Activated B cell treated with CpG ODN at 0.5 μM for 24 hours (primary cell): Measurements from ENCODE around the gene SLC2A4RG. TPM values are rescaled to one million over a fixed set of nuclear protein-coding genes. Genes with fewer than 3 reads are reported as not detected.

ENCODE experiments used
- ATAC-seq: fragments of 200-7000 bp; cut with Tn5 transposase; one replicate; pipeline ENCODE4 v1.10.0; 2021; ENCODE audit warnings: low read depth, mild to moderate bottlenecking, moderate library complexity
- CTCF ChIA-PET: fragments of 350-600 bp; sonication (Branson Sonifier 250); formaldehyde crosslinking; loops from one replicate; lab custom pipeline; 2021; ENCODE audit warnings: antibody characterized with exemption; lab: Charles Lee
- POLR2A ChIA-PET: fragments of 350-600 bp; sonication (Branson Sonifier 250); formaldehyde crosslinking; loops from one replicate; lab custom pipeline; 2021; ENCODE audit warnings: antibody characterized with exemption; lab: Charles Lee
- DNase-seq: peaks from one replicate; pipeline ENCODE4 v3.0.0; 2022
- H3K27ac Mint-ChIP-seq: one replicate; pipeline ENCODE4 v1.8.0; 2020; ENCODE audit warnings: mixed read lengths
- H3K27me3 Mint-ChIP-seq: one replicate; pipeline ENCODE4 v1.8.0; 2021; ENCODE audit warnings: mixed read lengths
- H3K36me3 Mint-ChIP-seq: one replicate; pipeline ENCODE4 v1.8.0; 2021; ENCODE audit warnings: low read depth, mixed read lengths
- H3K4me1 Mint-ChIP-seq: one replicate; pipeline ENCODE4 v1.8.0; 2021; ENCODE audit warnings: mixed read lengths
- H3K4me3 Mint-ChIP-seq: one replicate; pipeline ENCODE4 v1.8.0; 2020; ENCODE audit warnings: mild to moderate bottlenecking, mixed read lengths
- H3K9me3 Mint-ChIP-seq: one replicate; pipeline ENCODE4 v1.8.0; 2020; ENCODE audit warnings: mixed read lengths
- CTCF ChIP-seq: fragments of 200-600 bp; IDR thresholded peaks from one replicate; pipeline ENCODE4 v1.8.0; 2022; ENCODE audit warnings: antibody characterized with exemption, mild to moderate bottlenecking
- intact Hi-C: fragments of 100-400 bp; cut with micrococcal nuclease; formaldehyde crosslinking; loops from one replicate; pipeline ENCODE4 v1.15.1; 2024
- total RNA-seq: library from RNA; stranded (reverse); gene quantifications from 2 replicates; pipeline ENCODE4 v1.2.3, GENCODE V29; 2022

The SLC2A4RG gene
- total RNA-seq, 1 donor from 2014 or later, result 28.1 TPM

GRCh38 chr20:63751471-63752271 lies 12.1 kb downstream of the SLC2A4RG start:
- intact Hi-C loops, result no loop called here
- H3K27me3 Mint-ChIP-seq, result no peaks in the 10 kb centered on the region
- DNase-seq (no peak), ATAC-seq (no peak)
- no peaks in the 10 kb centered on the region for H3K9me3 Mint-ChIP-seq
- H3K36me3 Mint-ChIP-seq, result no peaks in the 10 kb centered on the region
- POLR2A ChIA-PET, result interaction anchor here (0.6 kb wide), 1 partner anchor 85 kb away, joined by 3 read pairs; no protein-coding TSS in a partner anchor
- no peak for TF ChIP-seq CTCF
- no peak overlapping the region for H3K27ac Mint-ChIP-seq
- H3K4me3 Mint-ChIP-seq, result no peak overlapping the region
- no peaks in the 10 kb centered on the region for H3K4me1 Mint-ChIP-seq
- CTCF ChIA-PET, result no interaction called here

GRCh38 chr20:63752411-63753101 lies 13.0 kb downstream of the SLC2A4RG start:
- Mint-ChIP-seq H3K9me3 (no peaks in the 10 kb centered on the region), H3K36me3 (no peaks in the 10 kb centered on the region), H3K4me1 (no peaks in the 10 kb centered on the region), H3K27me3 (no peaks in the 10 kb centered on the region), H3K27ac (no peak overlapping the region), H3K4me3 (no peak overlapping the region)
- POLR2A ChIA-PET, result interaction anchor here (0.6 kb wide), 1 partner anchor 86 kb away, joined by 3 read pairs; no protein-coding TSS in a partner anchor
- CTCF ChIA-PET, result no interaction called here
- intact Hi-C loops, result no loop called here
- no peak for ATAC-seq
- no peak for TF ChIP-seq CTCF
- no peak for DNase-seq

- peaks cover 3% of the 10 kb centered on the region for H3K27me3 Mint-ChIP-seq
- no peak for TF ChIP-seq CTCF
- H3K27ac Mint-ChIP-seq, result no peak overlapping the region
- DNase-seq, result no peak
- H3K4me1 Mint-ChIP-seq, result no peaks in the 10 kb centered on the region
- no peak for ATAC-seq
- no peaks in the 10 kb centered on the region for H3K9me3 Mint-ChIP-seq
- POLR2A ChIA-PET, result interaction anchor here (1.0 kb wide), 1 partner anchor 37 kb away, joined by 3 read pairs; no protein-coding TSS in a partner anchor
- CTCF ChIA-PET, result no interaction called here
- H3K4me3 Mint-ChIP-seq, result no peak overlapping the region
- H3K36me3 Mint-ChIP-seq, result no peaks in the 10 kb centered on the region
- intact Hi-C loops, result no loop called here
Observed at GRCh38 chr20:63753381-63753780, 13.8 kb downstream of the SLC2A4RG start.

- CTCF ChIA-PET, result no interaction called here
- Mint-ChIP-seq H3K27ac (no peak overlapping the region), H3K36me3 (no peaks in the 10 kb centered on the region), H3K4me3 (no peak overlapping the region), H3K4me1 (no peaks in the 10 kb centered on the region), H3K27me3 (peaks cover 4% of the 10 kb centered on the region), H3K9me3 (no peaks in the 10 kb centered on the region)
- no peak for TF ChIP-seq CTCF
- no peak for DNase-seq
- POLR2A ChIA-PET, result interaction anchor here (1.0 kb wide), 1 partner anchor 36 kb away, joined by 3 read pairs; no protein-coding TSS in a partner anchor
- no peak for ATAC-seq
- intact Hi-C loops, result no loop called here
Observed at GRCh38 chr20:63754008-63754407, 14.4 kb downstream of the SLC2A4RG start.
